HuH-7.5 (cell line): ENCODE results near the gene CBARP.
A peak's percentile ranks its signal among the peaks of the same experiment; 100 is the strongest.

Experiments used
- DNase-seq: peaks from one replicate; pipeline ENCODE4 v3.0.0; 2011; ENCODE audit warnings: low spot score

CBARP gene

DNA sequence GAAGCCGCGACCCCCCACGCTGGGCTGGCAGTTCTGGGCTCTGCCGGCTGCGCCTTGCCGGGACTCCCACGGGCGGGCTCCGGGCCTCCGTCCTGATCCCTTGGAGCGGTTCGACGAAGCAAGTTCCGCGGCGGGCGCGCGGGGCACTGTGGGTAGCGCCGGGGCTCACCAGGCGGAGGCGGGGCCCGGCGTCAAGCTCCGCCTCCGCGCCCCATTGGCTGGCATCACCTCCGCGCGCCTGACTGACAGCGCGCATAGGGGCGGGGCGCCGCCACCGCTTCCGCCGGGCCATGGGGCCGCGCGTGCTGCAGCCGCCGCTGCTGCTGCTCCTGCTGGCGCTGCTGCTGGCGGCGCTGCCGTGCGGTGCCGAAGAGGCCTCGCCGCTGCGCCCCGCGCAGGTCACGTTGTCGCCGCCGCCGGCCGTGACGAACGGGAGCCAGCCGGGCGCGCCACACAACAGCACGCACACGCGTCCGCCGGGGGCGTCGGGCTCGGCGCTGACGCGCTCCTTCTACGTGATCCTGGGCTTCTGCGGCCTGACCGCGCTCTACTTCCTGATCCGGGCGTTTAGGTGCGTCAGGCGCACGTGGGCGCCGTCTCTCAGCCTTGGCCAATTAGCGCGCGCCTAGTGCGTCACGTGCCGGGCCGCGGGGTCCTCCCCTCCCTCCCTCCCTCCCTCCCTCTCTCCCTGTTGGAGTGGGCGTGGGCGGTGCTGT lies 37.6 kb upstream of the CBARP start, which contains the start of gene FAM174C:
FAM174C (plus strand) TSS at position 271 of the 716 bp plus-strand sequence; CDS start at position 291, 20 bp downstream.
- peak; percentile 99 for DNase-seq

DNA sequence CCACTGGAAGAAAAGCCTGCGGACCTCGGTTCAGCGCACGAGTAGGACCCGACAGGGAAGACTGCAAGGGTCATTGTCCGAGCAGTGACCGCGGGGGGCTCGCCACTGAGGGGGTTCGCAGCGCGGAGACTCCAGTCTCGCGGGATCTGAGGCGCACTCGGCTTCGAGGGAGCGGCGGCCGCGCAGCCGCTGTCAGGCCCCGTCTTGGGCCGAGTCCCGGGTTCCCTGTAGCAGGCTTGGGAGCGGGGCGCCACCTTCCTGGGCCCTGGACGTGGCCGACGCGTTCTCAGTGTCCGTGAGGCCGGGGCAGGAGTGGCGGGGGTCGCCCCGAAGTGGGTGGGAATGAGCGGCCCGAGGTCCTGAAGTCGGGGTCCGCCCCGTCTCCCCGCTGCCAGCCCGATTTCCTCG lies 37.1 kb upstream of the CBARP start:
- no peak for DNase-seq

DNA sequence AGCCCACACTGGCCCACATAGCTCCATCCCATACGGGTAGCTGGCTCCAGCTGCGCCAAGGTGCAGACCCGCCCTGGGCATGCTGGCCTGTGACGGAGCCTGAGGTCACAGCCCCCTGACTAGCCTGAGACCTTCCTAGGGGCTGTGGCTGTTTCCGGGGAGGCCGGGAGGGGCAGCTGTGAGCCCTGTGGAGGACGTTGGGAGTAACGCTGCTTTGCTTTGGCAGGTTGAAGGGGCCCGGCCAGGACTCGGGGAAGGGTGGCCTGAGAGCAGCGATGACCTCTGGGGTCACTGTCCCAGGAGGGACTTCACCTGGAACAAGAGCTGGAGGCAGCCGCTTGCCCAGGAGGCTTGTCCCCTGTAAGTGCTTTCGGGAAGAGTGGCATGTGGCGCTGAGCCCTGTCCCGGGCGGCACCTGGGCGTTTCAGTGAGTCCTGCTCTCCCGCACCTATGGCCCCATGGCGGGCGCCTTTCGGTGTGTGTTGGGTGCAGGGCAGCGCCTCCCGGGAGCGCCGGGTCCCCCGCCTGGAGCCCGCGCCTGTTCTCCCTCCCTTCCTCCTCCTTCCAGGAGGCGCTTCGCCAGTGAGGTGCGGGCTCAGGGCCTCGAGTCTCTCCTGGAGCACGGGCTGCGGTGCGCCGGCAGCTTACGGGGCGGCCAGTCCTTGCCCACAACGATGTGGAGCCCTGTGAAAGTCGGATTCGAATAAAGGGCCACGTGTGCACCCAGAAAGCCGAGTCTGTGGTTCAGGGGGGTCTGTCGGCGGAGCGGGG lies 36.5 kb upstream of the CBARP start:
- no peak for DNase-seq

DNA sequence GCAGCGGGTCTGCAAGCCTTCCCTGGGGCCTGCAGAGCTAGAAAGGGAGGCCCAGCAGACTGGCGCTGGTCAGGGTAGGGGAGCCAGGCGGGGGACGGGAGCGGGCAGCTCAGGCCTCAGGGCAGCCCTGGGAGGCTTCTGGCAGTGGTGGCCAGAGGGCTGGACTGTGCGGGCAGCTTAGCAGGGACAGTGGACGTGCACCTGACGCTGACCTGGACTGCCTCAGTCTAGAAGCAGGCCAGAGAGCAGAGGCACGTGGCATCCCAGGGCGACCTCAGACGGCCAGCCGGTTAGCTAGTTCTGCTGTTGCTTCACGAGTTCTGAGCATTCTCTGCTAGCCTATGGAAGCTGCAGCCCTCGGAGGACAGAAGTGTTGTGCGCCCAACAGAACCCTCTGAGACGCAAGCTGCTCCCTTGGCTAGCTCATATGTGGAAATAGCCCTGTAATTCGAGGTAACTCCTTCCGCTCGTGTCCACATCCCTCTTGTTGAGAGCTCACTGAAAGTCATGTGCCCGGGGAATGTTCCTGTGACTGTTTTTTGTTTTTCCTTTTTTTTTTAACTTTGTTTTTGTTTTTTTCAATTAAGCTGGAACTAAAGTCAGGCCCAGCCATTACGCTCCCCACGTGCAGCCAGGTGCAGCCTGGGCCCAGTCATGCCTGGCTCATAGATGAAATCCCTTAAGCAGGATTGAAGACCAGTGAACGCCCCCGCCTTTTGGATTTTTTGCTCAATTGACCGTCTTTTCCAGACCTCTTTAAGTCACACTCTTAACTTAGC lies 35.6 kb upstream of the CBARP start:
- DNase-seq = no peak

DNA sequence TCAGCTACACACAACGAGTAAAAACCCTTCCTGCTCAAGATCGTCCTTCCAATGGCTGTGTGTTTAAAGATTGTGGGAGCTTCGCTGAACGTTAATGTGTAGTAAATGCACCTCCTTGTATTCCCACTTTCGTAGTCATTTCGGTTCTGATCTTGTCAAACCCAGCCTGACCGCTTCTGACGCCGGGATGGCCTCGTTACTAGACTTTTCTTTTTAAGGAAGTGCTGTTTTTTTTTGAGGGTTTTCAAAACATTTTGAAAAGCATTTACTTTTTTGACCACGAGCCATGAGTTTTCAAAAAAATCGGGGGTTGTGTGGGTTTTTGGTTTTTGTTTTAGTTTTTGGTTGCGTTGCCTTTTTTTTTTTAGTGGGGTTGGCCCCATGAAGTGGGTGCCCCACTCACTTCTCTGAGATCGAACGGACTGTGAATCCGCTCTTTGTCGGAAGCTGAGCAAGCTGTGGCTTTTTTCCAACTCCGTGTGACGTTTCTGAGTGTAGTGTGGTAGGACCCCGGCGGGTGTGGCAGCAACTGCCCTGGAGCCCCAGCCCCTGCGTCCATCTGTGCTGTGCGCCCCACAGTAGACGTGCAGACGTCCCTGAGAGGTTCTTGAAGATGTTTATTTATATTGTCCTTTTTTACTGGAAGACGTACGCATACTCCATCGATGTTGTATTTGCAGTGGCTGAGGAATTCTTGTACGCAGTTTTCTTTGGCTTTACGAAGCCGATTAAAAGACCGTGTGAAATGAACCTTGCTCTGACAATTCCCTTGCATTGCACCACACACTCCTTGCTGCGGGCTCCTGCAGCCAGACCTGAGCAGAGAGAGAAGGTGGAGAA lies 34.8 kb upstream of the CBARP start:
- no peak for DNase-seq

DNA sequence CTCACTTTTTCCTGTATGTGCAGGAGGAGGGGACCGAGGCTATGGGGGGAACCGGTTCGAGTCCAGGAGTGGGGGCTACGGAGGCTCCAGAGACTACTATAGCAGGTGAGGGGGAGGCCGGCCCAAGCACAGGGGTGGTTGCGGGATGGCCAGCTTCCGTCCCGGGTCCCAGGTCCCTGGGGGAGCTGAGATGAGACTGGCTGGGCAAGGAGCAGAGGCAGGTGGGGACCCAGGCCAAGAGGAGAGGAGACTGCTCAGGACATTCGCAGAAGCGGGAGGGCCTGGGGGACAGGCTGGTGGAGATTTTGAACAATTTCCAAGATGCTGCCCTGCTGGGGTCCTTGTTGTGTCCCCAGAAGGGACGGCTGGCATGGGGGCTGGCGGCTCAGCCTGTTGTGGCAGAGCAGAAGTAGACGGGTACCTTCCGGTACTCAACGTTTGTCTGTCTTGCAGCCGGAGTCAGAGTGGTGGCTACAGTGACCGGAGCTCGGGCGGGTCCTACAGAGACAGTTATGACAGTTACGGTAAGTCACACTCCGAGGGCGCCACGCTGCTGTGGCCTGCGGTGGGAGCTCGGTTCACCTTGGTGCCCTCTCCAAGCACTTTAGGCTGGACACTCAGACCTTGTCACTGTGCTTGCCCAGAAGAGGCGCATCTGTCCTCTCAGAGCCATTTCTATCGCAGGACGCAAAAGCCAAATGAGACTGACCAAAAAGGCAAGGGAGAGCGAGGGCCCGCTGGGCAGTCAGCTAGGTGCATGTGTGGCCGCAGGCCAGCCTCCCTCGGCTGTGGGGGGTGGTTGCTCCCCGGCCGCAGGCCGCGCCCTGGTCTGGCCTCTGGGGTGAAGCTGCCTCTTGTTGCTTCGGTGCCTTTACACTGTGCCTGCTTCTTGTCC lies 34.0 kb upstream of the CBARP start:
- DNase-seq = no peak

DNA sequence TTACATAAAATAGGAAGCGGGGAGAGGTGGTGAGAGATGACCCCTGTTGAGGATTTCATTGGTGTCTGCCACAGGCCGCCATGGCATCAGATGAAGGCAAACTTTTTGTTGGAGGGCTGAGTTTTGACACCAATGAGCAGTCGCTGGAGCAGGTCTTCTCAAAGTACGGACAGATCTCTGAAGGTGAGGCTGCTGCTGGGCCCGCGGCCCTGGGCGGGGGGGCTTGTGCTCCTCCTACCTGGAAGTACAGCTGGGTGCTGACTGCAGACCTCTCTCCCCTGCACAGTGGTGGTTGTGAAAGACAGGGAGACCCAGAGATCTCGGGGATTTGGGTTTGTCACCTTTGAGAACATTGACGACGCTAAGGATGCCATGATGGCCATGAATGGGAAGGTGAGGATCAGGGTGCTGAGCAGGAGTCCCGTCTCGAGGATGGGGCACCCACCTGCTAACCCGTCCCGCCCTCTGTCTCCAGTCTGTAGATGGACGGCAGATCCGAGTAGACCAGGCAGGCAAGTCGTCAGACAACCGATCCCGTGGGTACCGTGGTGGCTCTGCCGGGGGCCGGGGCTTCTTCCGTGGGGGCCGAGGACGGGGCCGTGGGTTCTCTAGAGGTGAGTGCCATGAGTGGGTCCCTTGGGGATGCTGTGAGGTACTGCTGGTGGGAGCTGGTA lies 33.2 kb upstream of the CBARP start:
- no peak for DNase-seq

DNA sequence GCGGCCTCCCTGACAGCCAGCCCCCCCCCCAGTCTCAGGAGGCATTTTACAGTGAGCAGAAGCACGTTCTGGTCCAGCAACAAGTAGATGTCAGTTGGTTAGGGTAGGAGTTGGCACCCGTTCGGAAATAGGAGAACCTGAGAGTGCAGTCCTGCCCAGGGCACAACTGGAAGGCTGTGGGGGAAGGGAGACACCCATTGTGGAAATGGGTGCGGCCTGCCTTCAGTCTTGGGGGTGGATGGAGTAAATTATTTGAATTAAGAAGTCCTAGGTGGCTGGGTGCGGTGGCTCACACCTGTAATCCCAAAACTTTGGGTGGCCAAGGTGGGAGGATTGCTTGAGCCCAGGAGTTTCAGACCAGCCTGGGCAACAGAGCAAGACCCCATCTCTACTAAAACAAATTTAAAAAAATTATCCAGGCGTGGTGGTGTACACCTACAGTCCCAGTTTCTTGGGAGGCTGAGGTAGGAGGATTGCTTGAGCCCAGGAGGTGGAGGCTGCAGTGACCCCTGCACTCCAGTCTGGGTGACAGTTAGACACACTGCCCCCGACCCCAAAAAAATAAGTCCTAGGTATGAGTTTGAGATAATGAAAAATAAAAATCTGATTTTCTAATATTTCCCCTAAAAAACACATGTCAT lies 32.5 kb upstream of the CBARP start:
- DNase-seq = no peak

DNA sequence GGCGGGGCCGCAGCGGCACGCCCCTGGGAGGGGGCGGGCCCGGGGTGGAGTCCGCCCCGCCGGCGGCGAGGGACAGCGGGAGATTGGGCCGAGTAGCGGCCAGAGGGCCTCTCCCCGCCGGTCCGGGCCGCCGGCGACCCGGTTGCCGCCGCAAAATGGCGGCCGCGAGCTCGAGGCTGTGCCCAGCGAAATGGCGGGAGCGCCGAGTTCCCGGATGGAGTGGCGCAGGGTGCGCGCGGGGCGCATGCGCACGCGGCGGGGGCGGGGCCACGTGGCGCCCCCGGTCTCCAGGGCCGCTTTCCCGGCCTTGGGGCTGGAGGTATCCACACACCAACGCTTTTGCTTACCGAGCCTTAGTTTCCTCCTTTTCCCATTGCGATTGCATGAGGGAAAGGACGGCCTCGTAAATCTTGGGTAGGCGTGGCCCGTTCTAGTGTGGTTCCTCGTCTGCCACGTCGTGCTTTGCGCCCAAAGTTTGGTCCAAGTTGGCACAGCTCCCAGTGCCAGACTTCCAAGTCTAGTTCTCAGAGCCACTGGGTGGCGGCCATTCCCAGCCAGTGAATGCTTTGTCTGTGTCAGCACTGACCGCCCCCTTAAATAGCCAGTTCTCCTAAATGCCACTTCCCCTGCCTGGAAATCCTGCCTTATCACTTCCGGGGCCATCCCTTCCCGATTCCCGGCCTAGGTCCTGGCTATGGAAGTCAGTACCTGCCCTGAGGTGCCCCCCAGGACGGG lies 31.8 kb upstream of the CBARP start:
- DNase-seq = peak; percentile 94

DNA sequence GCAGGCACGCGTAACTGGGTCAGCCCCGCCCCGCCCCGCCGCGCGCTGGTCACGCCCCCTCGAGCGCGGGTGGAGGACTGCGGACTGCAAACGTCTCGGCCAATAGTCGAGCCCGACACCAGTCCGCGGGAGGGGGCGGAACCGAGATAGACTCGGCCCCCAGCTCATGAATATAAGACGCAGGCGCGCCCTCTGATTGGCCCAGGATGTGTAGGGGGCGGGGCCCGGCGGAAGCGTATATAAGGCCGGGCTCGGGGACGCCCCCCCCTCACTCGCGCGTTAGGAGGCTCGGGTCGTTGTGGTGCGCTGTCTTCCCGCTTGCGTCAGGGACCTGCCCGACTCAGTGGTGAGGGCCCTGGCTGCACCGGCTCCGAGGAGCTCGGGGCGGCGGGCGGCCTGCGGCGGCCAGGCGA lies 31.3 kb upstream of the CBARP start, which contains the start of gene CIRBP:
CIRBP (plus strand) TSS at position 268 of the 413 bp plus-strand sequence. CDS start 1,602 bp downstream, outside the sequence.
- peak; percentile 99 for DNase-seq

DNA sequence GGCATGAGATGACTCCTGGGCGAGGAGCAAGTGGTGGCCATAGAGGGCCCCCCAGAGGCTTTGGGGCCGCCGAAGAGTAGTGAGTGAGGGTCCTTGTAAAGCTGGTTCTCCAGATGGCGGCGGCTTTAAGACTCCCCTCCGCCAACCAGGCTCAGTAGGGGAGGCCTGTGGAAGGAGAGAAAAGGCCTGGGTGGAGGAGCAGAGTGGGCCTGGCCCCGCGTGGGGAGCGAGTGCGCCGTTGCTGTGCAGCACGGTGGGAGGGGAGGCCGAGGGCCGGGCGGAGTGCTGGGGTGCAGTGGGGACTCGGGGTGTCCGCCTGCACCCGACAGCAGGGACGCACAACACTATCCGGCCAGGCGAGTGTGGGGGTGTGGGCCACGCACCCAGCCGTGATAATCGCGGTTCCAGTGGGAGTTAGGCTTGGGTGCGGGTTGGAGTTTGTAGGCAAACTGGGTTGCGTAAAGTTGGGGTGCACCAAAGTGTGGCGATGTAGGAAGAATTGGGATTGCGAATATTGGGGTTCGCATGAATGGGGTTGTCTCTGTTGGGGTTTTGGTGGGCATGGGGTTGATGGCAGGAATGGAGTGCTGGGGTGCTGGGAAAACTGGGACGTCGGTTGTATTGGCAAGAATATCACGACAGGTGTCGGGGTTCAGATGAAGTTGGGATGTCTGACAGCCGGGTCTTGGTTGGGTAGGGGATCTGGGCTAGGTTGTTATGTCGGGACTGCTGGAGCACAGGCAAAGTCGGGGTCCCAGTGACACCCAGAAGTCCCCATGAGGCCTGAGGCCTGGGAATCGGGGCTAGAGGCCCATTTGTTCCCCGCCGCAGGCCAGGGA lies 30.6 kb upstream of the CBARP start:
- DNase-seq = no peak

DNA sequence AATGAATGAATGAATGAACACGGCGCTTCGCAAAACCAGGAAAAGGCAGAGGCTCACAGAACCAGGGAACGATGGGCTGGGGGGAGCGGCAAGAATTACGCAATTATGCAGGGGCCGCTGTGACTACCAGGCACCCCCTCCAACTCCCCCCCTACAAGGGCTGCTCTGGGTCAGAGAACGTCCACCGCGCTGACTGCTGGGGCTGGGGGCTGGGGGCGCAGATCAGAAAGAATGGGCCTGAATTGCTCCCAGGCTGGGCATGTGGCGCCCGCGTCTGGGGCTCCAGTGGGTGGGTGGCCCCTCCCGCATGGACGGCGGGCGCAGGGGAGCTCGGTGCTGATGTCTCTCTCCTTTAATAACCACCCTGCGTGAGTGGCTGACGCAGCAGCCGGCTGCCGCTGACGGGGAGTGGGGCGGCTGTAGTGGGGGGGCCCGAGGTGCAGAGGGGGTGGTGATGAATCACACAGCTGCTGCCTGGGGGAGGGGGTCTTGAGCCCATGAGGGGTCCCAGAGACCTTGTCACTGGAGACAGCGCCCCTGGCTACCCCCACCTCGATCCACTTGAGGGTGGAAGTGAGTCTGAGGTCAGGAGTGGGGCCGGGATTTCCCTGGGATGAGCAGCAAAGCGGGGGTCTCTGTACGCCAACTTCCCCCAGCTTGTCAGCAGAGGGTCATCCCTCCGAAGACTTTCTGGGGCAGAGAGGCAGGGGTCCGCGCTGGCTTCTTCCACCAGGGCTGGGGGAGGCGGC lies 29.8 kb upstream of the CBARP start:
- DNase-seq = no peak

DNA sequence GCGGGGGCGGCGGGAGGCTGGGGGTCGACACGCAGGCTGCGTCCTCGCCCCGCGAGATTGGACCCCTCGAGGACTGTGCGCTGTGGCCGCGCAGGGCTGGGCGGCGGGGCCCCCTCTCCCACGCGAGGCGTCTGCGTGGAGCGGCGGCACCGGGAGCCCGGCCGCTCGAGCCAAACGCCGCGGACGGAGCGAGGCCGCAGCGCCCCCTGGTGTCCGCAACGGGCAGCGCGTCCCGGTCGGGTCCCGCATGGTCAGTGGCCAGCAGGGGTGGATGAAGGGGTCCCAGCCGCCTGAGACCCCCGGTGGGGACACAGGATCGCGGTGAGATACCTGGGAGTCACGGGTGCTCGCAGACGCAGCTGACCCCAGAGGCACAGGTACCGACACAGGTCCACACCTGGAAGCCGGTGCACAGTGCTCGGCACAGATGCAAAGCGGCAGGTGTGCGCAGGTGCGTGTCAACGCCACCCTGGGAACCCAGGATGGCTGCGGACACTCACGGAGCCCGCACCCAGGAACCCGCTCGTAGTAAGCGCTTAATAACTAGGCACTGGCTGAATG lies 29.2 kb upstream of the CBARP start:
- DNase-seq = peak; percentile 82

DNA sequence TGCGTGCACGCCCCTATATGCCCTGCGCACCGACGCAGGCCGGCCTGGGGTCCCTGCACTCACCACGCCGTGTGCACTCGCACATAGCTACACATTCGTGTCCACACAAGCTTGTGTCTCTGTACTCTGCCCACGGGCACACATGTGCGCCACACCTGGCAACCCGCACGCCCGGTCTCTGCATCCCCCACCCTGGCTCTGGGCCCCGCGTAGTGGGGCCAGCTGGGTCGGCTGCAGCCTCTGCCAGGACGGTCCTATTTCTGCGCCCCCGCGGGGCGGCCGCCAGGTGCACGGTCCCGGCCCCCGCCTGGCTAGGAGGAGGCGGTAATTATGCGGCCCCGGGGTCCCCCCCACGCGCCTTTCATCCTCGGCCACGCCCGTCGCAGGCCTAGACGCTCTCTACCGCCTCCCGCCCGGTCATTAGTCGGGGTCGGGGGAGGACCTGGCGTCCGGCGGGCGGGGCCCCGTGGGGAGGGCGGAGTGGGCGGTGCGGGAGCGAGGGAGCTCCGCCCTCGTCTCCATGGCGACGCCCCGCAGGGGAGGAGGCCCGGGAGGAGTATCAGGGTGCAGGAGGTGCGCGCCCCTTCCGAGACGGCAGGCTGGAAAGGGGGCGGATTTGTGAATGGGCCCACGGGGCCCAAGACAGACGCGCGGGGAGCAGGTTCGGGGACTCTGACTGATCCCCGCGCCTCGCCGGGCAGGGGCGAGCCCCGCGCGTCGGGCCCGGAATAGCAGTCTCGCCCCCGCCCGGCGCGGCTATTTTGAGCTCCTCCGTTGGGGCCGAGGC lies 28.5 kb upstream of the CBARP start:
- peak; percentile 97 for DNase-seq

DNA sequence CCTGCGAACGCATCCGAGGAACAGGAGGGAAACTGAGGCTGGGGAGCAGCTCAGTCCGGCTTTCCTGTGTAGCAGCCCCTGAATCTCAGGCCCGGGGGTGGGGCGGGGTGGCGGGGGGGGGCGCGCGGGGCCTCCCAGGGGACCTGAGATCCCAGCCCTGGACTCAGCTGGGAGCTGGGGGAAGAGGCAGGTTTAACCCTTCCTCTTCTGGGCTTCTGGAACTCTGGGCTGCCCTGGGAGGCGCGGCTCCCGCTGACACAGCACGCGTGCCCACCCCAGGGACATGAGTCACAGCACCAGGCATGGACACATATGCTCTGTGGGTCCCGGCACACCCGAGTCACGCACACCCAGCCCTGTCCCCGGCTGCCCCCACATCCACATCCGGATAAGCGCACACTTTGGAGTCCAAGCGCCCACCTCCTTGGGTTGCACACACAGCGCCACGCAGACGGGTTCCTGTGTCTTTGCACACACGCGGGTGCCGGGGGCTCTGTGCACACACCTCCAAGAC lies 27.9 kb upstream of the CBARP start:
- DNase-seq = no peak
